Keratinocyte (primary cell): ENCODE results near the gene CROT. TPM values are rescaled to one million over a fixed set of nuclear protein-coding genes. Genes with fewer than 3 reads are reported as not detected.

ENCODE experiments used
- DNase-seq: peaks from one replicate; pipeline ENCODE4 v3.0.0-alpha.2; 2011; ENCODE audit warnings: low read depth, missing footprints, low spot score
- FAIRE-seq: peaks from 2 replicates; lab custom pipeline; 2011; peaks lifted over from hg19 to GRCh38; lab: Jason Lieb, UNC
- H2AFZ ChIP-seq: 2 replicates; pipeline ENCODE4 v1.6.0; 2012; ENCODE audit warnings: low read length, control low read depth, inconsistent platforms; ENCODE audit not compliant: control insufficient read depth
- H3K27ac ChIP-seq: 2 replicates; pipeline ENCODE4 v1.5.1; 2011; ENCODE audit warnings: low read length; ENCODE audit not compliant: control insufficient read depth, insufficient read depth
- H3K27me3 ChIP-seq: 3 replicates; pipeline ENCODE4 v1.6.0; 2011; ENCODE audit warnings: low read length; ENCODE audit not compliant: control insufficient read depth, insufficient read depth; ENCODE audit errors: extremely low read depth
- H3K36me3 ChIP-seq, 2 experiments: 2 replicates in 1 of 2; 3 replicates in 1 of 2; pipeline ENCODE4 v1.5.1; 2011; ENCODE audit warnings: low read length in 2 of 2, mild to moderate bottlenecking in 1 of 2; ENCODE audit not compliant: control insufficient read depth in 2 of 2, insufficient read depth in 2 of 2; ENCODE audit errors: extremely low read depth in 1 of 2
- H3K4me1 ChIP-seq: 3 replicates; pipeline ENCODE4 v1.5.1; 2011; ENCODE audit warnings: low read length; ENCODE audit not compliant: control insufficient read depth, insufficient read depth; ENCODE audit errors: extremely low read depth
- H3K4me2 ChIP-seq: 3 replicates; pipeline ENCODE4 v1.6.0; 2011; ENCODE audit warnings: low read depth, low read length; ENCODE audit not compliant: control insufficient read depth, insufficient read depth; ENCODE audit errors: extremely low read depth
- H3K4me3 ChIP-seq, 3 experiments: fragments of 200-600 bp in 1 of 3; sonication (generic) in 1 of 3; 2 replicates in 2 of 3; 3 replicates in 1 of 3; pipeline ENCODE4 v1.5.1; 2011 to 2016; ENCODE audit warnings: low read length in 3 of 3, mild to moderate bottlenecking in 3 of 3, control low read depth in 2 of 3, inconsistent platforms in 1 of 3, low read depth in 1 of 3, mixed read lengths in 1 of 3, mixed run types in 1 of 3, moderate library complexity in 1 of 3; ENCODE audit not compliant: control insufficient read depth in 2 of 3, insufficient read depth in 2 of 3; ENCODE audit errors: extremely low read depth in 1 of 3
- H3K79me2 ChIP-seq: 2 replicates; pipeline ENCODE4 v1.6.0; 2012; ENCODE audit warnings: low read length; ENCODE audit not compliant: control insufficient read depth, insufficient read depth
- H3K9ac ChIP-seq: 3 replicates; pipeline ENCODE4 v1.6.0; 2011; ENCODE audit warnings: low read length; ENCODE audit not compliant: control insufficient read depth, insufficient read depth; ENCODE audit errors: extremely low read depth
- H3K9me1 ChIP-seq: 3 replicates; pipeline ENCODE4 v1.6.0; 2011; ENCODE audit warnings: low read length; ENCODE audit not compliant: control insufficient read depth, insufficient read depth; ENCODE audit errors: extremely low read depth
- H3K9me3 ChIP-seq: 2 replicates; pipeline ENCODE4 v1.5.1; 2012; ENCODE audit warnings: low read depth, low read length; ENCODE audit not compliant: control insufficient read depth
- H4K20me1 ChIP-seq: 3 replicates; pipeline ENCODE4 v1.6.0; 2011; ENCODE audit warnings: low read length; ENCODE audit not compliant: control insufficient read depth, insufficient read depth; ENCODE audit errors: extremely low read depth
- EZH2 ChIP-seq: IDR thresholded peaks from one replicate; pipeline ENCODE4 v1.6.1; 2012; ENCODE audit warnings: inconsistent platforms, mild to moderate bottlenecking, low read length, moderate library complexity
- dilution Hi-C: fragments of 300-500 bp; cut with MboI; formaldehyde crosslinking; loops from one replicate; pipeline ENCODE4 v1.7.0; 2020; ENCODE audit warnings: low sequenced_read_pairs; ENCODE audit not compliant: extremely low pct_ligation_motif_present
- polyA plus RNA-seq, 5 experiments: library from polyadenylated mRNA; depleted of rRNA in 3 of 5; stranded (reverse) in 3 of 5; stranded (forward) in 1 of 5; unstranded in 1 of 5; fragments of >200 nt; gene quantifications; 1 replicate in 1 of 5; 2 replicates in 3 of 5; 3 replicates in 1 of 5; pipeline versions ENCODE4 v1.2.1 to v1.2.3, GENCODE V29; 2011 to 2012; ENCODE audit warnings: missing spikeins in 2 of 5, low read depth in 1 of 5, low replicate concordance in 1 of 5
- TF ChIP-seq, protein P1 (sequence below), 3 experiments: IDR thresholded peaks in 1 of 3; conservative IDR thresholded peaks in 1 of 3; optimal IDR thresholded peaks in 1 of 3; 2 replicates in 2 of 3; 3 replicates in 1 of 3; pipeline versions ENCODE3 to v1.5.1; 2011; ENCODE audit warnings: low read length in 3 of 3, mild to moderate bottlenecking in 3 of 3, moderate library complexity in 2 of 3, control low read depth in 1 of 3, inconsistent platforms in 1 of 3; ENCODE audit not compliant: insufficient read depth in 2 of 3; ENCODE audit errors: extremely low read depth in 1 of 3

The CROT gene
- polyA plus RNA-seq, 1 donor (not counting 4 experiments of a cell fraction or from before 2014, with no cell fraction given), result 22.3 TPM

DNA sequence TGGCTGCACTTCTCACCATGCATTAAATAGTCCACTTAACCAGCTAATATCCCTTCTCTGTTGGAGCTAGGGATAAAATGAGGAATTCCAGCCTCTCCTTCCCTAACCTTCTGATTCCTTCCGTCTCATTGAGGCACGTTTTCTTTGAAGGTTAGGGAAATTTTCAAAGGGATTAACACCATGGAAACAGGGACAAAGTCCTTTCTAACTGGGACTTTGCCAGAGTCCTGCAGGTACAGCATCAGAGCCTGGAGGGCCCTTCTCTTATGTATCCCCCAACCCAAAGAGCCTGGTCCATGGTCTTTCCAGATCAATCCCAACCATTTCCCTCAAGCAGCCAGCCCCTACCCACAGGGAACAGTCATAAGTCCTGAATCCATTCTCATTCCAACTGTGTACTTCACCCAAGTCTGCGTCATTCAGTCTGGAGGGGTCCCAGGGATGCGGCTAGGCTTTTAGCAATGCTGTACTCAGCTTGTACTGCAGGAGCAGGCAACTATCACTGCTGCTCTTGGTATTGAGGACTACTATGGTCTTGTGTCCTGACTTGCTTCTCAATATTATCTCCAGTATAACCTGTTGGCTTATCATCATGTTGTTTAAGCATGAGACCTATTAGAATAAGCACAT lies 34.6 kb upstream of the CROT start:
- Histone ChIP-seq H3K9me3 (no peaks in the 10 kb centered on the region), H3K9me1 (no peaks in the 10 kb centered on the region), H3K79me2 (no peaks in the 10 kb centered on the region), H3K27me3 (no peaks in the 10 kb centered on the region), H3K4me2 (no peak overlapping the region), H3K4me3 (no peak overlapping the region), H3K36me3 (no peaks in the 10 kb centered on the region), H3K4me1 (peaks cover 3% of the 10 kb centered on the region), H4K20me1 (no peaks in the 10 kb centered on the region), H2AFZ (no peak overlapping the region), H3K27ac (no peak overlapping the region), H3K9ac (no peak overlapping the region)
- DNase-seq, result no peak
- TF ChIP-seq, protein P1, sequence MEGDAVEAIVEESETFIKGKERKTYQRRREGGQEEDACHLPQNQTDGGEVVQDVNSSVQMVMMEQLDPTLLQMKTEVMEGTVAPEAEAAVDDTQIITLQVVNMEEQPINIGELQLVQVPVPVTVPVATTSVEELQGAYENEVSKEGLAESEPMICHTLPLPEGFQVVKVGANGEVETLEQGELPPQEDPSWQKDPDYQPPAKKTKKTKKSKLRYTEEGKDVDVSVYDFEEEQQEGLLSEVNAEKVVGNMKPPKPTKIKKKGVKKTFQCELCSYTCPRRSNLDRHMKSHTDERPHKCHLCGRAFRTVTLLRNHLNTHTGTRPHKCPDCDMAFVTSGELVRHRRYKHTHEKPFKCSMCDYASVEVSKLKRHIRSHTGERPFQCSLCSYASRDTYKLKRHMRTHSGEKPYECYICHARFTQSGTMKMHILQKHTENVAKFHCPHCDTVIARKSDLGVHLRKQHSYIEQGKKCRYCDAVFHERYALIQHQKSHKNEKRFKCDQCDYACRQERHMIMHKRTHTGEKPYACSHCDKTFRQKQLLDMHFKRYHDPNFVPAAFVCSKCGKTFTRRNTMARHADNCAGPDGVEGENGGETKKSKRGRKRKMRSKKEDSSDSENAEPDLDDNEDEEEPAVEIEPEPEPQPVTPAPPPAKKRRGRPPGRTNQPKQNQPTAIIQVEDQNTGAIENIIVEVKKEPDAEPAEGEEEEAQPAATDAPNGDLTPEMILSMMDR (optimal IDR thresholded peaks at IDR 0.05 in 1 of 3, IDR thresholded peaks at IDR 0.05 in 1 of 3, conservative IDR thresholded peaks at IDR 0.05 in 1 of 3; ENCODE audit: extremely low read depth in 1 of 3, insufficient read depth in 2 of 3, low read length in 3 of 3), result no peak
- TF ChIP-seq EZH2, result no peak
- no peak for FAIRE-seq
- dilution Hi-C loops, result no loop called here

DNA sequence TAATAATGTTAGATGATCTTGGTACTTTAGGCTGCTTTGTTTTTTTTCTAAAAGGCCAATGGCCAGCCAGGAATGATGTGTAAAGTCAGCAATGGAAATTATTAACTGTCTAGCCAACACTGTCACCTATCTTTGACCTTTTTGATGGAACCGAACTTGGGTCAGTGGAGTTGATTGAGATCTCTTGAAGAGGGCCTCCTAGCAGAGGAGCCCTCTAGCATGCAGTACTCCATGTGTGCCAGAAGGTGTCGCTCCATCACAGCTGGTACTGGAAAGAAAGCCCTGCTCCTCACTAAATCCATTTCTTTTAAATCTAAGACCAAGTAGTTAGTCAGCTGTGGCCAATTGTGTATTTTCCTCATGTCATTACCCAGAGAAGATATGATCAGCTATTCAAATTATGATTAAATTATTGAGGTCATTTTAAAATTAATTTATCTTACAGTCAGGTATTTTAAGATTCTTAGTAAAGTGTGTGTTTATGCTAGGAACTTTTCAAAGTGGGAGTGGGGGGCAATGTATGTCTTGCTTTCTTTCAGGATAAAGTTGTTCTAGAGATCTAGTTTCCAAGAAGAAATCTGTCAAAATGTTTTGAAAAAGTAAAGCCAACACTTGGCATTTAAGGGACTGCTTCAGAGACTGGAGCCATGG lies 33.1 kb upstream of the CROT start:
- DNase-seq (peak; percentile 25), FAIRE-seq (peak; percentile 76)
- Histone ChIP-seq H4K20me1 (no peaks in the 10 kb centered on the region), H3K4me1 (peaks cover 17% of the 10 kb centered on the region), H3K27me3 (no peaks in the 10 kb centered on the region), H3K9ac (no peak overlapping the region), H3K27ac (no peak overlapping the region), H3K9me1 (no peaks in the 10 kb centered on the region), H3K9me3 (no peaks in the 10 kb centered on the region), H3K36me3 (no peaks in the 10 kb centered on the region), H3K4me3 (no peak overlapping the region), H2AFZ (no peak overlapping the region), H3K79me2 (no peaks in the 10 kb centered on the region), H3K4me2 (no peak overlapping the region)
- dilution Hi-C loops, result no loop called here
- TF ChIP-seq, protein P1 (optimal IDR thresholded peaks at IDR 0.05 in 1 of 3, IDR thresholded peaks at IDR 0.05 in 1 of 3, conservative IDR thresholded peaks at IDR 0.05 in 1 of 3; ENCODE audit: extremely low read depth in 1 of 3, insufficient read depth in 2 of 3, low read length in 3 of 3), result peak; percentile 94 to 98 (median 95)
- no peak for TF ChIP-seq EZH2
